ENCODE data around the gene FCRL6. TPM values are rescaled to one million over a fixed set of nuclear protein-coding genes. Genes with fewer than 3 reads are reported as not detected.
A peak's percentile ranks its signal among the peaks of the same experiment; 100 is the strongest.

FCRL6 gene, protein sequence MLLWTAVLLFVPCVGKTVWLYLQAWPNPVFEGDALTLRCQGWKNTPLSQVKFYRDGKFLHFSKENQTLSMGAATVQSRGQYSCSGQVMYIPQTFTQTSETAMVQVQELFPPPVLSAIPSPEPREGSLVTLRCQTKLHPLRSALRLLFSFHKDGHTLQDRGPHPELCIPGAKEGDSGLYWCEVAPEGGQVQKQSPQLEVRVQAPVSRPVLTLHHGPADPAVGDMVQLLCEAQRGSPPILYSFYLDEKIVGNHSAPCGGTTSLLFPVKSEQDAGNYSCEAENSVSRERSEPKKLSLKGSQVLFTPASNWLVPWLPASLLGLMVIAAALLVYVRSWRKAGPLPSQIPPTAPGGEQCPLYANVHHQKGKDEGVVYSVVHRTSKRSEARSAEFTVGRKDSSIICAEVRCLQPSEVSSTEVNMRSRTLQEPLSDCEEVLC
- total RNA-seq, result 0.33 TPM
- long read RNA-seq, result 0 reads

DNA sequence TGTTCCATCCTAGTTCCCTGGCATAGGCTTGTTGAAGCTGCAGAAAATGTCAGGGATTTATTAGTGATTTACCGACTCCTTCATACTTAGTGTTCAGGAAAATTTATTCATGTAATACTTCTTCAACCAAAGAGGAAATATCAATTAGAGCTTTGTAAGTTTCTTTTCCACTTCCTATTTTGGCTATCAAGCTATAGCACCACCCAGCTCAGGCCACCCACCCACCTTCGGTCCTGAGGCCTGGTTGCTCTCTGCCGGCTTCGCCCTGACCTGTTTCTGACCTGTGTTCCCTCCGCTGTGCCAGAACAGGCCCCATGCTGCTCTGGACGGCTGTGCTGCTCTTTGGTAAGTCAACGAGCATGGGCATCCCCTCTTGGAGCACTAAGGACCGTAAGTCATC, at the start of gene FCRL6:
Gene FCRL6 (plus strand): TSS at position 250 of the 400 bp plus-strand sequence. CDS start 65 bp downstream, at position 315.
- DNase-seq, result no peak
- Histone ChIP-seq H3K4me3 (no peak within 1 kb of the TSS), H3K9me3 (replicated peaks) (no peaks in the 10 kb centered on the region), H3K4me1 (peaks cover 14% of the 10 kb centered on the region), H3K36me3 (no peaks in the 10 kb centered on the region), H3K27me3 (ENCODE audit: low read depth) (peaks cover 10% of the 10 kb centered on the region), H3K27ac (replicated peaks) (no peak within 1 kb of the TSS)
- TF ChIP-seq, protein P1, sequence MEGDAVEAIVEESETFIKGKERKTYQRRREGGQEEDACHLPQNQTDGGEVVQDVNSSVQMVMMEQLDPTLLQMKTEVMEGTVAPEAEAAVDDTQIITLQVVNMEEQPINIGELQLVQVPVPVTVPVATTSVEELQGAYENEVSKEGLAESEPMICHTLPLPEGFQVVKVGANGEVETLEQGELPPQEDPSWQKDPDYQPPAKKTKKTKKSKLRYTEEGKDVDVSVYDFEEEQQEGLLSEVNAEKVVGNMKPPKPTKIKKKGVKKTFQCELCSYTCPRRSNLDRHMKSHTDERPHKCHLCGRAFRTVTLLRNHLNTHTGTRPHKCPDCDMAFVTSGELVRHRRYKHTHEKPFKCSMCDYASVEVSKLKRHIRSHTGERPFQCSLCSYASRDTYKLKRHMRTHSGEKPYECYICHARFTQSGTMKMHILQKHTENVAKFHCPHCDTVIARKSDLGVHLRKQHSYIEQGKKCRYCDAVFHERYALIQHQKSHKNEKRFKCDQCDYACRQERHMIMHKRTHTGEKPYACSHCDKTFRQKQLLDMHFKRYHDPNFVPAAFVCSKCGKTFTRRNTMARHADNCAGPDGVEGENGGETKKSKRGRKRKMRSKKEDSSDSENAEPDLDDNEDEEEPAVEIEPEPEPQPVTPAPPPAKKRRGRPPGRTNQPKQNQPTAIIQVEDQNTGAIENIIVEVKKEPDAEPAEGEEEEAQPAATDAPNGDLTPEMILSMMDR (IDR thresholded peaks at IDR 0.05; ENCODE audit: borderline replicate concordance), result no peak
- intact Hi-C loops (cut with micrococcal nuclease), result no loop called here

DNA sequence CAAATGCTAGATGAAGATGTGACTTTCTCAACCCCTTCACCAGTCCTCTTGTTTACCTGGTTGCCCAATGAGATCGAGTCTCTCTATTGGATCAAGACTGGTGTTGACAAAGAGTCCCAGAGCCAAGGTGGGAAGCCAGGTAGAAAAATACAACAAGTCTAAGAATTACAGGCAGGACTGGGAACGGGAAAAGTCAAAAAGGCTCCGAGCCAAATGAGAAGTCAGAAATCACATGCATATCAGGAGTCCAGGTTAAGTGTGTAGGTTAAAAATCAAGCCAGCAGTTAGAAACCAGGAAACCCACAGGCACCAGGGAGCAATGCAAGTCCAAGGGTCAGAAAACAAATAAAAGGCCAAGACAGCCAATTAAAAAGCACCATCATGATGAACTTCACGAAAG, 48.8 kb upstream of the FCRL6 start:
- Histone ChIP-seq H3K4me3 (no peak overlapping the region), H3K36me3 (no peaks in the 10 kb centered on the region), H3K9me3 (replicated peaks) (no peaks in the 10 kb centered on the region), H3K4me1 (peaks cover 19% of the 10 kb centered on the region), H3K27me3 (ENCODE audit: low read depth) (no peaks in the 10 kb centered on the region), H3K27ac (replicated peaks) (peak overlapping the region; percentile 65)
- TF ChIP-seq, protein P1 (IDR thresholded peaks at IDR 0.05; ENCODE audit: borderline replicate concordance), result no peak
- DNase-seq, result no peak
- intact Hi-C loops (cut with micrococcal nuclease), result no loop called here

DNA sequence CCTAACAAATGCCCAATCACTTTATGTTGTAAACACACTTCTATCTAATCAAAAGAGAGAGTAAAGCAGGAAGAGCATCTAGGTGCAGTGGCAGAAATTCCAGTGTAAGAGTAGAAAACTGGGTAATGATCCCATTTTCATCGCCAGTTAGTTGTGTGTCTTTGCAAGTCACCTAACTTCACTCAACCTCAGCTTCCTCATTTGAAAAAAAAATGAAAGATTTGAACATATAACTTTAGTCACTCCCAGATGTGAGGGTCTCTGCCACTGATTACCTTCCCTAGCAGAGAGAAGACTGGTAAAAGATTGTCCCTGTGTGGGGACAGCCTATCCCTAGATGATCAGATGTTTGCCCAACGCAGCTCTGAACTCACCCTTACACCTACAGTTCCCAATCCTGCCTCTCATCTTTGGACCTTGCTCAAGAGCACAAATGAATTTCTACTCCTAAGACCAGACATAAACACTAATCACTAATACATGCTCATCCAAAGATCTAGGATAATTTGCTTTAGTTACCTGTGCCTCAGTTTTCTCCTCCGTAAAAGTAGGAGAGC, 46.6 kb upstream of the FCRL6 start:
- Histone ChIP-seq H3K4me3 (no peak overlapping the region), H3K27ac (replicated peaks) (no peak overlapping the region), H3K9me3 (replicated peaks) (no peaks in the 10 kb centered on the region), H3K27me3 (ENCODE audit: low read depth) (no peaks in the 10 kb centered on the region), H3K4me1 (peaks cover 19% of the 10 kb centered on the region), H3K36me3 (no peaks in the 10 kb centered on the region)
- intact Hi-C loops (cut with micrococcal nuclease), result no loop called here
- no peak for DNase-seq
- TF ChIP-seq, protein P1 (IDR thresholded peaks at IDR 0.05; ENCODE audit: borderline replicate concordance), result no peak

DNA sequence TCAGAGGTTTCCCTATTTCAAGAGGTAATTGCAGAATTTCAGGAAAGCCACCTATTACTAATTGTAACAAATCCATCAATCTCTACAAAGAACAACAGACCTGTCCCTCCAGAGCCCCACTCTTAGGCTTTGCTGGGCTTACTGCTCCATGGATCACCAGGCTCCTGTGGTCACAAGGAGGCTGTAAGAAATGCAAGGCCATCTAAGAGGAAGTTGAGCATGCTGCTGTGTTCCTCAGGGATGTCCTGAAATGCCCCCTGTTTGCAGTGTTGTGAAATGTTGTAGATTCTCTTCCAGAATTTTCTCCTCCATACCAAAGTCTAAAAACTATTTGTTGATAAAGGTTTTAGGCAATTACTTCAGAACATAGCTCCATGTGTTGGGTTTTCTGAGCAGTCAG, 45.8 kb upstream of the FCRL6 start:
- intact Hi-C loops (cut with micrococcal nuclease), result no loop called here
- no peak overlapping the region for H3K27ac ChIP-seq (replicated peaks)
- H3K9me3 ChIP-seq (replicated peaks), result no peaks in the 10 kb centered on the region
- TF ChIP-seq, protein P1 (IDR thresholded peaks at IDR 0.05; ENCODE audit: borderline replicate concordance), result no peak
- no peaks in the 10 kb centered on the region for H3K36me3 ChIP-seq
- H3K27me3 ChIP-seq (ENCODE audit: low read depth), result no peaks in the 10 kb centered on the region
- peaks cover 18% of the 10 kb centered on the region for H3K4me1 ChIP-seq
- no peak for DNase-seq
- H3K4me3 ChIP-seq, result no peak overlapping the region

DNA sequence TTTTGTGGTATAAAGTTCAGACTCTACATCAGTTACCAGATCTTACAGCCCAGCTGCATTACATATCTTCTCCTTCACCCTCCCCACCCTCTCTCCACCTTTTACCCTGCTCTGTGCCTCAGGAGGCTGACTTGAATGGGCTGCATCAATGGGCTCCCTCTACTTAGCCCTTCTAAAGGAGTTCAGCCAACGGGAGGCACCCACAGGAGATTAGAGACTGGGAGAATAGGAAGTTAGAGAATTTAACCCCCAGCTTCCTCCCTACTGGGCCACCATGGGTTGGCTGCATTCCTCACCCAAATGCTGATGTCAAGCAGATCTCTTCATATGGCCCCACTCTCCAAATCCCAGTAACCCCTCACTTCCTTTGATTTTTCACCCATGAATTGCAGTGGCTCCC, 38.5 kb upstream of the FCRL6 start:
- intact Hi-C loops (cut with micrococcal nuclease), result no loop called here
- H3K9me3 ChIP-seq (replicated peaks), result no peaks in the 10 kb centered on the region
- H3K27ac ChIP-seq (replicated peaks), result no peak overlapping the region
- DNase-seq, result no peak
- no peaks in the 10 kb centered on the region for H3K4me1 ChIP-seq
- no peaks in the 10 kb centered on the region for H3K36me3 ChIP-seq
- no peaks in the 10 kb centered on the region for H3K27me3 ChIP-seq (ENCODE audit: low read depth)
- H3K4me3 ChIP-seq, result no peak overlapping the region
- TF ChIP-seq, protein P1 (IDR thresholded peaks at IDR 0.05; ENCODE audit: borderline replicate concordance), result no peak
